ENCODE results near the gene STARD7.
A peak's percentile ranks its signal among the peaks of the same experiment; 100 is the strongest.

Gene STARD7

DNA sequence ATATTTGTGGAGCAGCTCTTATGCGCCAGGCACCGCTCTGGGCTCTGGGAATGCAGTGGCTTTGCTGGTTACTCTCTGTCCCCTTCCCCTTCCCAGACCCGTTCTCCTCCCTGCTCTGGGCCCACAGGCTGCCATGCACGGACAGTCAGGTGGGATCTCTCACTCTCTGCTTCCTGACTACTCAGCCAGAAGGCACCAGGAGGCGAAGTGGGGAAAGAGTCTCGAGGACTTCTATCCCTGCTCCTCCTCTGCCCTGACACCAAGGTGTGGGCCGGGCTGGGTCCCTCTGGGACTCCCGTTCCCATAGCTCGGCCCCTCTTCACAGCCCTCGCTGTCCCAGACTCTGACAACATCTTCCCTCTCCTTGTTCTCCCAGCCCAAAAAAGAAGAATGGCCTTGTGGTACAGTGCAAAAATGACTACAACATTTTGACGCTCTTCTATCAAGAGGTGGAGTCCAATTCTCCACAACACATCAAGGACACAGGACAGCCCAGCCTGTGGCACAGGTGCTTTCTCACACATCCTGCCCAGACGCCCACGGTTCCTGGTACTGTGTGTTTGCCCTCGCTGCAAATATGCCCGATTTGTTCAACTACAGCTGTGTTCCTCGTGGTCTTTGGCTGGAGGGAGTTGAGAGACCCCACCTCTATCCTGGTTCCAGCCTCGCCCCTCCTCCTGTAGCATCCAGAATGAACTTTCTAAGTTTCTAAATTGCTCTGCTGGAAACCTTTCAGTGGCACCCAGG lies 49.4 kb downstream of the STARD7 start:
- H3K18ac ChIP-seq (ENCODE audit: low read depth in 1 of 2, low read length in 2 of 2), result no peak overlapping the region
- H2AFZ ChIP-seq (ENCODE audit: low read depth, low read length), result no peak overlapping the region
- no peak overlapping the region for H2BK5ac ChIP-seq (ENCODE audit: low read depth, low read length, poor library complexity, severe bottlenecking)
- H3K36me3 ChIP-seq (ENCODE audit: control insufficient read depth in 1 of 2, insufficient read depth in 2 of 2, low read depth in 1 of 2, low read length in 2 of 2), result no peaks in the 10 kb centered on the region
- H4K91ac ChIP-seq (ENCODE audit: low read length), result no peak overlapping the region
- H3K4me3 ChIP-seq (ENCODE audit: insufficient read depth in 1 of 2, low read depth in 1 of 2, low read length in 2 of 2), result no peak overlapping the region
- H4K8ac ChIP-seq (ENCODE audit: low read length), result no peak overlapping the region
- H3K79me1 ChIP-seq (replicated peaks; ENCODE audit: low read length, poor library complexity, severe bottlenecking), result no peaks in the 10 kb centered on the region
- 83% methylated on average over 17 of the region's 17 CpGs for WGBS
- no peak overlapping the region for H3K27ac ChIP-seq (ENCODE audit: low read length, poor library complexity, severe bottlenecking)
- no peak overlapping the region for H2BK12ac ChIP-seq (ENCODE audit: low read length in 2 of 2)
- H3K23ac ChIP-seq (ENCODE audit: low read length in 2 of 2), result no peak overlapping the region
- H3K9ac ChIP-seq (ENCODE audit: low read length), result no peak overlapping the region
- DNase-seq, result no peak
- H2BK120ac ChIP-seq (ENCODE audit: low read depth, low read length), result no peak overlapping the region
- H2AK5ac ChIP-seq (ENCODE audit: low read length, severe bottlenecking), result no peak overlapping the region
- no peak overlapping the region for H3K4me2 ChIP-seq (ENCODE audit: low read length, poor library complexity, severe bottlenecking)
- H3K27me3 ChIP-seq (ENCODE audit: control insufficient read depth in 1 of 2, insufficient read depth in 1 of 2, low read length in 2 of 2), result peaks cover 0 to 33% of the 10 kb centered on the region in 2 experiments
- no peak overlapping the region for H2BK15ac ChIP-seq (ENCODE audit: low read depth, poor library complexity, severe bottlenecking)
- H3K4ac ChIP-seq (ENCODE audit: low read depth in 1 of 2, low read length in 2 of 2), result no peak overlapping the region
- no peak overlapping the region for H3K14ac ChIP-seq (ENCODE audit: low read length in 2 of 2)
- H3K4me1 ChIP-seq (ENCODE audit: control insufficient read depth, insufficient read depth, low read depth, low read length), result peaks cover 15% of the 10 kb centered on the region
- peaks cover 6% of the 10 kb centered on the region for H3K9me3 ChIP-seq (ENCODE audit: control insufficient read depth, low read length)

- Histone ChIP-seq H3K4me2 (ENCODE audit: low read length, poor library complexity, severe bottlenecking) (no peak overlapping the region), H3K18ac (ENCODE audit: low read depth in 1 of 2, low read length in 2 of 2) (no peak overlapping the region), H3K14ac (ENCODE audit: low read length in 2 of 2) (no peak overlapping the region), H4K8ac (ENCODE audit: low read length) (no peak overlapping the region), H3K27me3 (ENCODE audit: control insufficient read depth in 1 of 2, insufficient read depth in 1 of 2, low read length in 2 of 2) (peaks cover 0 to 36% of the 10 kb centered on the region in 2 experiments), H3K79me1 (replicated peaks; ENCODE audit: low read length, poor library complexity, severe bottlenecking) (no peaks in the 10 kb centered on the region), H3K9me3 (ENCODE audit: control insufficient read depth, low read length) (peaks cover 6% of the 10 kb centered on the region), H2BK5ac (ENCODE audit: low read depth, low read length, poor library complexity, severe bottlenecking) (no peak overlapping the region), H3K4me3 (ENCODE audit: insufficient read depth in 1 of 2, low read depth in 1 of 2, low read length in 2 of 2) (no peak overlapping the region), H2BK15ac (ENCODE audit: low read depth, poor library complexity, severe bottlenecking) (no peak overlapping the region), H3K4ac (ENCODE audit: low read depth in 1 of 2, low read length in 2 of 2) (no peak overlapping the region), H2AK5ac (ENCODE audit: low read length, severe bottlenecking) (no peak overlapping the region), H3K27ac (ENCODE audit: low read length, poor library complexity, severe bottlenecking) (no peak overlapping the region), H2AFZ (ENCODE audit: low read depth, low read length) (no peak overlapping the region), H2BK120ac (ENCODE audit: low read depth, low read length) (no peak overlapping the region), H3K4me1 (ENCODE audit: control insufficient read depth, insufficient read depth, low read depth, low read length) (peaks cover 13% of the 10 kb centered on the region), H3K9ac (ENCODE audit: low read length) (no peak overlapping the region), H4K91ac (ENCODE audit: low read length) (no peak overlapping the region), H2BK12ac (ENCODE audit: low read length in 2 of 2) (no peak overlapping the region), H3K36me3 (ENCODE audit: control insufficient read depth in 1 of 2, insufficient read depth in 2 of 2, low read depth in 1 of 2, low read length in 2 of 2) (no peaks in the 10 kb centered on the region), H3K23ac (ENCODE audit: low read length in 2 of 2) (no peak overlapping the region)
- no peak for DNase-seq
- WGBS, result 91% methylated on average over 14 of the region's 14 CpGs
Measured at GRCh38 chr2:96158554-96158940, 50.1 kb downstream of the STARD7 start.

DNA sequence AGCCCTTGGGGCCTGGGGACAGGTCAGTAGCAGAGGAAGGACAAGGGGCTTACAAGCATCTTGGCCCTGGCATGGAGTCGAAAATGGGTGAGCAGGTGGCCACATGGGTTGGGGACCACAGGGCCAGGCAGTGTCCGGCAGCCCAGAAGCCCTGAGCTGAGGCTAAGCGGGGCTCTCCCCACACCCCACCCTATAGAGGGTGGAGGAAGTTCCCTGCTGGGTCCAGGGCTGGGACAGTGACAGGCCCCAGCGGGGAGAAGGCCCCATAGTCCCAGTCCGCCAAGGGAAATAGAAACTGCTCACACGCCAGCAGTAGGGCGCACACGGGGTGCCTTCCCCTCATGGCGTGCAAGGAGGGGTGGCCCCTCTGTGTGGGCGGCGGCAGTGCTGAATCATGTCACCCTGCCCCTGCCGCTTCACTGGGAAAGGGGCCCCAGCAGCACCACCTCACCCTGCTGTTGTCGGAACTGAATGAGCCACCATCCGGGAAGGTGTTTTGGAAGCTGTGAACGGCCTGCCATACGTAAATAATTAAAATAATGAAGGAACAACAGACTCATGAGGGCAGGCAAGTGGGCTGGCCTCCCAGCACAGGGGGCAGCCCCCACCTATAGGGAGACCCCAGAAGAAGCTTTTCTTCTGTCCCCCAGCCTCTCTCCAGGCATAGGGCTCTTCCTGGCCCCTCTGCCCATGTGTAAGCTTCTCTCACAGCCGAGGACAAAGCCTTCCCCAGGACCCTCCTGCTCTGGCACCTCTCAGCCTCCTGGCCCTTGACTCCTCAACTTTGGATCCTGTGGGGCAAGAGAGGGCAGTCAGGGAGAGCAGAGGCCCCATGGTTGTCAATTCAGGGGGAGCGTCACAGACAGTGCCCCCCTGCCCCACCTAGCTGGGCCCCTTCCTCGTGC lies 50.7 kb downstream of the STARD7 start:
- Histone ChIP-seq H3K18ac (ENCODE audit: low read depth in 1 of 2, low read length in 2 of 2) (no peak overlapping the region), H3K9me3 (ENCODE audit: control insufficient read depth, low read length) (peaks cover 6% of the 10 kb centered on the region), H3K4ac (ENCODE audit: low read depth in 1 of 2, low read length in 2 of 2) (no peak overlapping the region), H2AK5ac (ENCODE audit: low read length, severe bottlenecking) (no peak overlapping the region), H3K4me3 (ENCODE audit: insufficient read depth in 1 of 2, low read depth in 1 of 2, low read length in 2 of 2) (no peak overlapping the region), H2BK5ac (ENCODE audit: low read depth, low read length, poor library complexity, severe bottlenecking) (no peak overlapping the region), H4K91ac (ENCODE audit: low read length) (no peak overlapping the region), H3K36me3 (ENCODE audit: control insufficient read depth in 1 of 2, insufficient read depth in 2 of 2, low read depth in 1 of 2, low read length in 2 of 2) (no peaks in the 10 kb centered on the region), H3K14ac (ENCODE audit: low read length in 2 of 2) (no peak overlapping the region), H2BK12ac (ENCODE audit: low read length in 2 of 2) (no peak overlapping the region), H3K27me3 (ENCODE audit: control insufficient read depth in 1 of 2, insufficient read depth in 1 of 2, low read length in 2 of 2) (peaks cover 0 to 37% of the 10 kb centered on the region in 2 experiments), H3K4me1 (ENCODE audit: control insufficient read depth, insufficient read depth, low read depth, low read length) (peaks cover 13% of the 10 kb centered on the region), H2BK15ac (ENCODE audit: low read depth, poor library complexity, severe bottlenecking) (no peak overlapping the region), H2AFZ (ENCODE audit: low read depth, low read length) (no peak overlapping the region), H3K79me1 (replicated peaks; ENCODE audit: low read length, poor library complexity, severe bottlenecking) (no peaks in the 10 kb centered on the region), H3K27ac (ENCODE audit: low read length, poor library complexity, severe bottlenecking) (no peak overlapping the region), H4K8ac (ENCODE audit: low read length) (no peak overlapping the region), H2BK120ac (ENCODE audit: low read depth, low read length) (no peak overlapping the region), H3K23ac (ENCODE audit: low read length in 2 of 2) (no peak overlapping the region), H3K4me2 (ENCODE audit: low read length, poor library complexity, severe bottlenecking) (peak overlapping the region; percentile 32), H3K9ac (ENCODE audit: low read length) (no peak overlapping the region)
- WGBS, result 78% methylated on average over 17 of the region's 19 CpGs
- DNase-seq, result no peak

DNA sequence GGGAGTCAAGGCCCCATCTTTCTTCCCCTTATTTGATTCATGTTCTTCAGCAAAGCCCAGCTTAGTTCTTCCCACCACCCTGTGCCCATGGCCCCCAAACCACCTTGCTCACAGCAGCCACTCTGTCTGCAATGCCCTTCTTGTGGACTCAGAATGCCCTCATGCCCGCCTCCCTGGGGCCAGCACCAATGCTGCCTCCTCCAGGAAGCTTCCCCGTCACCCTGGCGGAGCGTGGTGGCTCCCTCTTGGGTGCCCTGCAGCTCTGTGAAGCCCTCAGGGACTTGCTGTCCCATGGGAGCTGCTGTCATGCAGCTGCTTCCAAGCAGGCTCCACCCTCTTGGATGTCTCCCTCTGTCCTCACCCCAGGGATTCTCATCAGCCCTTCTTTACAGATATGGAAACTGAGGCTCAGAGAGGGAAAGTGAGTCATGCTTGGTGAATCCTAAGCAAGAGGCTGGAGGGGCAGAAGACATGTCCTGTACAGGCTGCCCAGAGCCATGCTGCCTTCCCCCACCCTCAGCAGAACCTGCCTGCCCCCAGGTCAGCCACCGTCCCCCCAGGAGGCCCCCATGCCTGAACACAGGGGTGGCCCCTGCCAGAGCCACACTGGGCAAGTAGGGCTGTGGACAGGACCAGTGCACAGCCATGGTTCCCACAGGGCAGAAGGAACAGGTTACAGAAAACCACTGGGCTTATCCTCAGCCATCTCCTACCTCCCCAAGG lies 51.5 kb downstream of the STARD7 start:
- Histone ChIP-seq H3K9me3 (ENCODE audit: control insufficient read depth, low read length) (peaks cover 6% of the 10 kb centered on the region), H3K4ac (ENCODE audit: low read depth in 1 of 2, low read length in 2 of 2) (no peak overlapping the region), H2BK12ac (ENCODE audit: low read length in 2 of 2) (no peak overlapping the region), H4K91ac (ENCODE audit: low read length) (no peak overlapping the region), H3K79me1 (replicated peaks; ENCODE audit: low read length, poor library complexity, severe bottlenecking) (no peaks in the 10 kb centered on the region), H2AK5ac (ENCODE audit: low read length, severe bottlenecking) (no peak overlapping the region), H3K9ac (ENCODE audit: low read length) (no peak overlapping the region), H3K4me1 (ENCODE audit: control insufficient read depth, insufficient read depth, low read depth, low read length) (peaks cover 13% of the 10 kb centered on the region), H3K4me3 (ENCODE audit: insufficient read depth in 1 of 2, low read depth in 1 of 2, low read length in 2 of 2) (peak overlapping the region in 1 of 2 experiments; percentile 27), H4K8ac (ENCODE audit: low read length) (no peak overlapping the region), H3K14ac (ENCODE audit: low read length in 2 of 2) (no peak overlapping the region), H2BK15ac (ENCODE audit: low read depth, poor library complexity, severe bottlenecking) (no peak overlapping the region), H3K23ac (ENCODE audit: low read length in 2 of 2) (no peak overlapping the region), H3K36me3 (ENCODE audit: control insufficient read depth in 1 of 2, insufficient read depth in 2 of 2, low read depth in 1 of 2, low read length in 2 of 2) (no peaks in the 10 kb centered on the region), H3K27me3 (ENCODE audit: control insufficient read depth in 1 of 2, insufficient read depth in 1 of 2, low read length in 2 of 2) (peaks cover 0 to 37% of the 10 kb centered on the region in 2 experiments), H3K27ac (ENCODE audit: low read length, poor library complexity, severe bottlenecking) (no peak overlapping the region), H2BK5ac (ENCODE audit: low read depth, low read length, poor library complexity, severe bottlenecking) (no peak overlapping the region), H3K4me2 (ENCODE audit: low read length, poor library complexity, severe bottlenecking) (no peak overlapping the region), H3K18ac (ENCODE audit: low read depth in 1 of 2, low read length in 2 of 2) (no peak overlapping the region), H2BK120ac (ENCODE audit: low read depth, low read length) (no peak overlapping the region), H2AFZ (ENCODE audit: low read depth, low read length) (no peak overlapping the region)
- 89% methylated on average over 5 of the region's 5 CpGs for whole genome bisulfite sequencing
- DNase-seq, result no peak

Data from mesenchymal stem cell (in vitro differentiated cells and primary cell).